Activated CD4-positive, alpha-beta T cell treated with anti-CD3 and anti-CD28 coated beads, Interleukin-2, amount 10 ng/mL, durations not matched to agents 24 days and 14 days (primary cell): ENCODE data around the gene CDR2. TPM values are rescaled to one million over a fixed set of nuclear protein-coding genes. Genes with fewer than 3 reads are reported as not detected.
A peak's percentile ranks its signal among the peaks of the same experiment; 100 is the strongest.
"Not testable (repeated sequence)": the region's sequence is repeated elsewhere in the genome, so short reads cannot be mapped to it uniquely, and the experiment has no call there.

Source experiments
- DNase-seq: peaks from one replicate; pipeline ENCODE4 v3.0.0; 2022
- H3K27ac Mint-ChIP-seq: one replicate; pipeline ENCODE4 v1.8.0; 2022; ENCODE audit warnings: mild to moderate bottlenecking, mixed read lengths
- H3K27me3 Mint-ChIP-seq: one replicate; pipeline ENCODE4 v1.8.0; 2022; ENCODE audit warnings: mixed read lengths
- H3K36me3 Mint-ChIP-seq: one replicate; pipeline ENCODE4 v1.8.0; 2022; ENCODE audit warnings: low read depth, mild to moderate bottlenecking, mixed read lengths
- H3K4me1 Mint-ChIP-seq: one replicate; pipeline ENCODE4 v1.8.0; 2021; ENCODE audit warnings: mixed read lengths
- H3K4me3 Mint-ChIP-seq: one replicate; pipeline ENCODE4 v1.8.0; 2022; ENCODE audit warnings: mild to moderate bottlenecking, moderate library complexity, mixed read lengths
- H3K9me3 Mint-ChIP-seq: one replicate; pipeline ENCODE4 v1.8.0; 2021; ENCODE audit warnings: mixed read lengths
- intact Hi-C: fragments of 100-400 bp; cut with micrococcal nuclease; formaldehyde crosslinking; loops from one replicate; pipeline ENCODE4 v1.15.1; 2023
- total RNA-seq: library from RNA; stranded (reverse); gene quantifications from 2 replicates; pipeline ENCODE4 v1.2.3, GENCODE V29; 2022

Gene CDR2
- total RNA-seq, result 38.2 and 40.9 TPM in 2 replicates

GRCh38 chr16:22374311-22375116 lies at the start of gene CDR2:
Gene CDR2, minus strand, starts transcription at chr16:22374619. Its CDS starts 310 bp downstream, at chr16:22374309.
- Mint-ChIP-seq H3K27me3 (peaks cover 2% of the 10 kb centered on the region), H3K36me3 (peaks cover 24% of the 10 kb centered on the region), H3K27ac (peak within 1 kb of the TSS; percentile 95), H3K9me3 (no peaks in the 10 kb centered on the region), H3K4me1 (peaks cover 39% of the 10 kb centered on the region), H3K4me3 (peak within 1 kb of the TSS; percentile 98)
- DNase-seq, result peak; percentile 100
- intact Hi-C loops, result loop anchor here (1.0 to 5.0 kb wide), 6 partner anchors 21 to 182 kb away; partner anchors contain the start of genes EEF2K and POLR3E

- intact Hi-C loops, result no loop called here
- Mint-ChIP-seq H3K36me3 (peaks cover 40% of the 10 kb centered on the region), H3K4me3 (no peak overlapping the region), H3K4me1 (peaks cover 4% of the 10 kb centered on the region), H3K27me3 (no peaks in the 10 kb centered on the region), H3K9me3 (no peaks in the 10 kb centered on the region), H3K27ac (no peak overlapping the region)
- DNase-seq, result no peak
Observed at GRCh38 chr16:22423716-22424115, 49.3 kb upstream of the CDR2 start.

- Mint-ChIP-seq H3K27me3 (no peaks in the 10 kb centered on the region), H3K27ac (no peak overlapping the region), H3K36me3 (peaks cover 35% of the 10 kb centered on the region), H3K9me3 (no peaks in the 10 kb centered on the region), H3K4me1 (peaks cover 4% of the 10 kb centered on the region), H3K4me3 (no peak overlapping the region)
- intact Hi-C loops, result no loop called here
- no peak for DNase-seq
Observed at GRCh38 chr16:22421136-22421535, 46.7 kb upstream of the CDR2 start.

- intact Hi-C loops, result no loop called here
- H3K4me3 Mint-ChIP-seq, result no peak overlapping the region
- H3K36me3 Mint-ChIP-seq, result peaks cover 32% of the 10 kb centered on the region
- H3K4me1 Mint-ChIP-seq, result peaks cover 4% of the 10 kb centered on the region
- H3K9me3 Mint-ChIP-seq, result no peaks in the 10 kb centered on the region
- H3K27ac Mint-ChIP-seq, result no peak overlapping the region
- no peaks in the 10 kb centered on the region for H3K27me3 Mint-ChIP-seq
- DNase-seq, result no peak
Observed at GRCh38 chr16:22420606-22421135, 46.3 kb upstream of the CDR2 start.

GRCh38 chr16:22419908-22420307 lies 45.5 kb upstream of the CDR2 start:
- DNase-seq, result no peak
- H3K27ac Mint-ChIP-seq, result peak overlapping the region; percentile 34
- peaks cover 31% of the 10 kb centered on the region for H3K36me3 Mint-ChIP-seq
- H3K9me3 Mint-ChIP-seq, result no peaks in the 10 kb centered on the region
- H3K4me3 Mint-ChIP-seq, result no peak overlapping the region
- no peaks in the 10 kb centered on the region for H3K27me3 Mint-ChIP-seq
- H3K4me1 Mint-ChIP-seq, result peaks cover 4% of the 10 kb centered on the region
- intact Hi-C loops, result no loop called here

- Mint-ChIP-seq H3K36me3 (peaks cover 23% of the 10 kb centered on the region), H3K9me3 (no peaks in the 10 kb centered on the region), H3K27me3 (no peaks in the 10 kb centered on the region), H3K27ac (no peak overlapping the region), H3K4me1 (no peaks in the 10 kb centered on the region), H3K4me3 (no peak overlapping the region)
- DNase-seq, result no peak
- intact Hi-C loops, result no loop called here
Observed at GRCh38 chr16:22418826-22419225, 44.4 kb upstream of the CDR2 start.

GRCh38 chr16:22417798-22418197 lies 43.4 kb upstream of the CDR2 start:
- intact Hi-C loops, H3K4me1 Mint-ChIP-seq: not testable (repeated sequence)

GRCh38 chr16:22417019-22417418 lies 42.6 kb upstream of the CDR2 start:
- Mint-ChIP-seq H3K27ac (no peak overlapping the region), H3K4me3 (no peak overlapping the region), H3K4me1 (no peaks in the 10 kb centered on the region), H3K27me3 (no peaks in the 10 kb centered on the region), H3K9me3 (no peaks in the 10 kb centered on the region), H3K36me3 (peaks cover 19% of the 10 kb centered on the region)
- DNase-seq, result no peak
- intact Hi-C loops, result no loop called here

More at GRCh38 chr16:22417798-22418197, 43.4 kb upstream of the CDR2 start:
- H3K9me3 Mint-ChIP-seq, H3K27me3 Mint-ChIP-seq, H3K4me3 Mint-ChIP-seq, DNase-seq, H3K27ac Mint-ChIP-seq: not testable (repeated sequence)
- peaks cover 20% of the 10 kb centered on the region for H3K36me3 Mint-ChIP-seq

GRCh38 chr16:22413819-22414218 lies 39.4 kb upstream of the CDR2 start:
- no peak for DNase-seq
- intact Hi-C loops, result no loop called here
- Mint-ChIP-seq H3K9me3 (no peaks in the 10 kb centered on the region), H3K4me1 (no peaks in the 10 kb centered on the region), H3K4me3 (no peak overlapping the region), H3K36me3 (peaks cover 10% of the 10 kb centered on the region), H3K27me3 (no peaks in the 10 kb centered on the region), H3K27ac (no peak overlapping the region)

- H3K9me3 Mint-ChIP-seq, result no peaks in the 10 kb centered on the region
- no peak overlapping the region for H3K4me3 Mint-ChIP-seq
- H3K4me1 Mint-ChIP-seq, result peaks cover 2% of the 10 kb centered on the region
- peaks cover 6% of the 10 kb centered on the region for H3K36me3 Mint-ChIP-seq
- no peak for DNase-seq
- H3K27me3 Mint-ChIP-seq, result no peaks in the 10 kb centered on the region
- intact Hi-C loops, result no loop called here
- no peak overlapping the region for H3K27ac Mint-ChIP-seq
Observed at GRCh38 chr16:22407486-22407885, 33.1 kb upstream of the CDR2 start.

GRCh38 chr16:22402191-22402590 lies 27.8 kb upstream of the CDR2 start:
- Mint-ChIP-seq H3K27me3 (no peaks in the 10 kb centered on the region), H3K4me3 (no peak overlapping the region), H3K4me1 (peaks cover 2% of the 10 kb centered on the region), H3K27ac (no peak overlapping the region), H3K36me3 (peaks cover 4% of the 10 kb centered on the region), H3K9me3 (no peaks in the 10 kb centered on the region)
- intact Hi-C loops, result no loop called here
- no peak for DNase-seq

- DNase-seq, result no peak
- Mint-ChIP-seq H3K36me3 (peaks cover 3% of the 10 kb centered on the region), H3K27me3 (no peaks in the 10 kb centered on the region), H3K4me1 (peaks cover under 1% of the 10 kb centered on the region), H3K27ac (no peak overlapping the region), H3K4me3 (no peak overlapping the region), H3K9me3 (no peaks in the 10 kb centered on the region)
- intact Hi-C loops, result no loop called here
Observed at GRCh38 chr16:22400900-22401299, 26.5 kb upstream of the CDR2 start.

GRCh38 chr16:22397931-22398330 lies 23.5 kb upstream of the CDR2 start:
- Mint-ChIP-seq H3K36me3 (peaks cover 5% of the 10 kb centered on the region), H3K4me3 (no peak overlapping the region), H3K27me3 (no peaks in the 10 kb centered on the region), H3K4me1 (no peaks in the 10 kb centered on the region), H3K9me3 (no peaks in the 10 kb centered on the region), H3K27ac (no peak overlapping the region)
- intact Hi-C loops, result no loop called here
- no peak for DNase-seq

- Mint-ChIP-seq H3K9me3 (no peaks in the 10 kb centered on the region), H3K4me1 (no peaks in the 10 kb centered on the region), H3K27me3 (no peaks in the 10 kb centered on the region), H3K36me3 (peaks cover 5% of the 10 kb centered on the region), H3K4me3 (no peak overlapping the region), H3K27ac (no peak overlapping the region)
- no peak for DNase-seq
- intact Hi-C loops, result no loop called here
Observed at GRCh38 chr16:22397464-22397863, 23.0 kb upstream of the CDR2 start.
